ENCODE results near the gene OPTN. TPM values are rescaled to one million over a fixed set of nuclear protein-coding genes. Genes with fewer than 3 reads are reported as not detected.

Gene OPTN
- polyA plus RNA-seq, 1 of the 3 experiments (the other 2 are of a cell fraction): 21.6 TPM

DNA sequence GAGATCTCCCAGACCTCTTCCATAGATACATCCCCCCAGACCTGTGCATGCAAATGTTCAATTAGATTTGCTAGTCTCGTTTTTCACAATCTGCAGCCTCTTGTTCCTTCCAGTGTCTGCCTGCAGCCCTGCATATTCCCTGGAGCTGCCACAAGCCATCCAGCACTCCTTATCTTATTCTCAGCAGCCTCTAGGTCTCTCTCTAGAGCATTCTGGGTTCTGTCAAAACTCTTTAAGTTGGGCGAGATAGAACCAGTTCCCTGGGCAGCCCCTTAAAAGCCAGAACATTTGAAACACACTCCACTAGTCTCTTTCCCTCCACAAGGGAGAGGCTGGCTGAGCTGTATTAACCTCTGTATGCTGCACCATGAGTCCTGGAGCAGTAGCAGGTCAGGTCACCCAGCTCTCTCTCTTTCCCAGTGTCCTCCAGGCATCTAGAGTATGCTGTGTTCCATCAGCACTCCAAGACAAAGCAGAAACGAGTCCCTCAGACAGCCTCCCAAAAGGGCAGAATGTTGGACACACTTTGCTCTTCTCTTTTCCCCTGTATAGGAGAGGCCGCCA, 40.7 kb downstream of the OPTN start:
- H3K27me3 ChIP-seq (ENCODE audit: insufficient read depth): no peaks in the 10 kb centered on the region
- TF ChIP-seq GATA2 (CRISPR knock-in tag; IDR thresholded peaks at IDR 0.05) (no peak), RCOR1 (IDR thresholded peaks at IDR 0.05; ENCODE audit: low read length) (no peak), JUND (IDR thresholded peaks at IDR 0.05) (no peak), TEAD4 (IDR thresholded peaks at IDR 0.05; ENCODE audit: borderline replicate concordance, insufficient read depth) (no peak), FOXJ3 (CRISPR knock-in tag; IDR thresholded peaks at IDR 0.05) (no peak), GABPA (IDR thresholded peaks at IDR 0.05; ENCODE audit: low read depth) (no peak), NRF1 (IDR thresholded peaks at IDR 0.05; ENCODE audit: low read depth, low read length) (no peak), CHD2 (IDR thresholded peaks at IDR 0.05; ENCODE audit: low read length, partially characterized antibody) (no peak)
- TF ChIP-seq, protein P1, sequence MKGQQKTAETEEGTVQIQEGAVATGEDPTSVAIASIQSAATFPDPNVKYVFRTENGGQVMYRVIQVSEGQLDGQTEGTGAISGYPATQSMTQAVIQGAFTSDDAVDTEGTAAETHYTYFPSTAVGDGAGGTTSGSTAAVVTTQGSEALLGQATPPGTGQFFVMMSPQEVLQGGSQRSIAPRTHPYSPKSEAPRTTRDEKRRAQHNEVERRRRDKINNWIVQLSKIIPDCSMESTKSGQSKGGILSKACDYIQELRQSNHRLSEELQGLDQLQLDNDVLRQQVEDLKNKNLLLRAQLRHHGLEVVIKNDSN (IDR thresholded peaks at IDR 0.05; ENCODE audit: borderline replicate concordance, low read depth): no peak
- TF ChIP-seq, protein P2, sequence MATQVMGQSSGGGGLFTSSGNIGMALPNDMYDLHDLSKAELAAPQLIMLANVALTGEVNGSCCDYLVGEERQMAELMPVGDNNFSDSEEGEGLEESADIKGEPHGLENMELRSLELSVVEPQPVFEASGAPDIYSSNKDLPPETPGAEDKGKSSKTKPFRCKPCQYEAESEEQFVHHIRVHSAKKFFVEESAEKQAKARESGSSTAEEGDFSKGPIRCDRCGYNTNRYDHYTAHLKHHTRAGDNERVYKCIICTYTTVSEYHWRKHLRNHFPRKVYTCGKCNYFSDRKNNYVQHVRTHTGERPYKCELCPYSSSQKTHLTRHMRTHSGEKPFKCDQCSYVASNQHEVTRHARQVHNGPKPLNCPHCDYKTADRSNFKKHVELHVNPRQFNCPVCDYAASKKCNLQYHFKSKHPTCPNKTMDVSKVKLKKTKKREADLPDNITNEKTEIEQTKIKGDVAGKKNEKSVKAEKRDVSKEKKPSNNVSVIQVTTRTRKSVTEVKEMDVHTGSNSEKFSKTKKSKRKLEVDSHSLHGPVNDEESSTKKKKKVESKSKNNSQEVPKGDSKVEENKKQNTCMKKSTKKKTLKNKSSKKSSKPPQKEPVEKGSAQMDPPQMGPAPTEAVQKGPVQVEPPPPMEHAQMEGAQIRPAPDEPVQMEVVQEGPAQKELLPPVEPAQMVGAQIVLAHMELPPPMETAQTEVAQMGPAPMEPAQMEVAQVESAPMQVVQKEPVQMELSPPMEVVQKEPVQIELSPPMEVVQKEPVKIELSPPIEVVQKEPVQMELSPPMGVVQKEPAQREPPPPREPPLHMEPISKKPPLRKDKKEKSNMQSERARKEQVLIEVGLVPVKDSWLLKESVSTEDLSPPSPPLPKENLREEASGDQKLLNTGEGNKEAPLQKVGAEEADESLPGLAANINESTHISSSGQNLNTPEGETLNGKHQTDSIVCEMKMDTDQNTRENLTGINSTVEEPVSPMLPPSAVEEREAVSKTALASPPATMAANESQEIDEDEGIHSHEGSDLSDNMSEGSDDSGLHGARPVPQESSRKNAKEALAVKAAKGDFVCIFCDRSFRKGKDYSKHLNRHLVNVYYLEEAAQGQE (IDR thresholded peaks at IDR 0.05; ENCODE audit: low read depth, low read length): no peak
- TF ChIP-seq, protein P3, sequence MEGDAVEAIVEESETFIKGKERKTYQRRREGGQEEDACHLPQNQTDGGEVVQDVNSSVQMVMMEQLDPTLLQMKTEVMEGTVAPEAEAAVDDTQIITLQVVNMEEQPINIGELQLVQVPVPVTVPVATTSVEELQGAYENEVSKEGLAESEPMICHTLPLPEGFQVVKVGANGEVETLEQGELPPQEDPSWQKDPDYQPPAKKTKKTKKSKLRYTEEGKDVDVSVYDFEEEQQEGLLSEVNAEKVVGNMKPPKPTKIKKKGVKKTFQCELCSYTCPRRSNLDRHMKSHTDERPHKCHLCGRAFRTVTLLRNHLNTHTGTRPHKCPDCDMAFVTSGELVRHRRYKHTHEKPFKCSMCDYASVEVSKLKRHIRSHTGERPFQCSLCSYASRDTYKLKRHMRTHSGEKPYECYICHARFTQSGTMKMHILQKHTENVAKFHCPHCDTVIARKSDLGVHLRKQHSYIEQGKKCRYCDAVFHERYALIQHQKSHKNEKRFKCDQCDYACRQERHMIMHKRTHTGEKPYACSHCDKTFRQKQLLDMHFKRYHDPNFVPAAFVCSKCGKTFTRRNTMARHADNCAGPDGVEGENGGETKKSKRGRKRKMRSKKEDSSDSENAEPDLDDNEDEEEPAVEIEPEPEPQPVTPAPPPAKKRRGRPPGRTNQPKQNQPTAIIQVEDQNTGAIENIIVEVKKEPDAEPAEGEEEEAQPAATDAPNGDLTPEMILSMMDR (IDR thresholded peaks at IDR 0.05): no peak
- TF ChIP-seq, protein P4, sequence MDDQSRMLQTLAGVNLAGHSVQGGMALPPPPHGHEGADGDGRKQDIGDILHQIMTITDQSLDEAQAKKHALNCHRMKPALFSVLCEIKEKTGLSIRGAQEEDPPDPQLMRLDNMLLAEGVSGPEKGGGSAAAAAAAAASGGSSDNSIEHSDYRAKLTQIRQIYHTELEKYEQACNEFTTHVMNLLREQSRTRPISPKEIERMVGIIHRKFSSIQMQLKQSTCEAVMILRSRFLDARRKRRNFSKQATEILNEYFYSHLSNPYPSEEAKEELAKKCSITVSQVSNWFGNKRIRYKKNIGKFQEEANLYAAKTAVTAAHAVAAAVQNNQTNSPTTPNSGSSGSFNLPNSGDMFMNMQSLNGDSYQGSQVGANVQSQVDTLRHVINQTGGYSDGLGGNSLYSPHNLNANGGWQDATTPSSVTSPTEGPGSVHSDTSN (IDR thresholded peaks at IDR 0.05): no peak
- no peak overlapping the region for H2AFZ ChIP-seq (ENCODE audit: low read depth)
- ChIA-PET POLR2A (no interaction called here), CTCF (interaction anchor here (1.0 kb wide), 1 partner anchor 20 kb away, joined by 3 read pairs; no protein-coding TSS in a partner anchor)
- no peak overlapping the region for H3K4me3 ChIP-seq (ENCODE audit: low read depth in 2 of 2, low read length in 1 of 2)
- no peak overlapping the region for H3K9ac ChIP-seq
- no peaks in the 10 kb centered on the region; a peak in 1 of 4 replicates for H3K4me1 ChIP-seq (ENCODE audit: control insufficient read depth in 1 of 2, insufficient read depth in 2 of 2, low read depth in 1 of 2, low read length in 1 of 2)
- no peaks in the 10 kb centered on the region for H4K20me1 ChIP-seq (ENCODE audit: insufficient read depth)
- H3F3A ChIP-seq (replicated peaks; ENCODE audit: insufficient read depth): peaks cover 7% of the 10 kb centered on the region
- H3K27ac ChIP-seq (ENCODE audit: low read depth in 2 of 2, low read length in 1 of 2): no peak overlapping the region
- H3K4me2 ChIP-seq: no peak overlapping the region
- no peak for DNase-seq
- peaks cover 23 to 32% of the 10 kb centered on the region in 2 experiments for H3K36me3 ChIP-seq (replicated peaks in 1 of 2; ENCODE audit: control insufficient read depth in 1 of 2, insufficient read depth in 2 of 2, low read length in 1 of 2)
- H3K9me3 ChIP-seq: no peaks in the 10 kb centered on the region
- no peaks in the 10 kb centered on the region for H3K79me2 ChIP-seq (ENCODE audit: insufficient read depth)
- 68% methylated on average over 4 of the region's 4 CpGs for WGBS (ENCODE audit: low lambda C conversion rate)
- no peaks in the 10 kb centered on the region for H3K9me2 ChIP-seq

Measured in SK-N-SH (cell line).